IMR-90 (cell line): Measurements from ENCODE around the gene TDRD1.

Source experiments
- CTCF ChIP-seq: conservative IDR thresholded peaks from 2 replicates; pipeline ENCODE4 v1.5.1; 2012; ENCODE audit warnings: mild to moderate bottlenecking, low read depth, low read length, improper control_type of control experiment
- ELK1 ChIP-seq: fragments of 150-350 bp; IDR thresholded peaks from 2 replicates; pipeline ENCODE4 v1.6.1; 2016; ENCODE audit warnings: low read depth, mild to moderate bottlenecking, low read length, moderate library complexity, borderline replicate concordance
- POLR2A ChIP-seq: IDR thresholded peaks from 2 replicates; pipeline ENCODE4 v1.6.1; 2012; ENCODE audit warnings: mild to moderate bottlenecking, low read depth, low read length

- no peak for TF ChIP-seq ELK1
- no peak for TF ChIP-seq POLR2A
- no peak for TF ChIP-seq CTCF
Observed at GRCh38 chr10:114189700-114190099, 10.5 kb downstream of the TDRD1 start.
